Ecto neural progenitor cell (in vitro differentiated cells): ENCODE results near the gene INHBE.
"Not testable (repeated sequence)": the region's sequence is repeated elsewhere in the genome, so short reads cannot be mapped to it uniquely, and the experiment has no call there.

Experiments
- DNase-seq: peaks from one replicate; pipeline ENCODE4 v3.0.0-alpha.2; 2018; ENCODE audit warnings: low spot score

The INHBE gene

DNA sequence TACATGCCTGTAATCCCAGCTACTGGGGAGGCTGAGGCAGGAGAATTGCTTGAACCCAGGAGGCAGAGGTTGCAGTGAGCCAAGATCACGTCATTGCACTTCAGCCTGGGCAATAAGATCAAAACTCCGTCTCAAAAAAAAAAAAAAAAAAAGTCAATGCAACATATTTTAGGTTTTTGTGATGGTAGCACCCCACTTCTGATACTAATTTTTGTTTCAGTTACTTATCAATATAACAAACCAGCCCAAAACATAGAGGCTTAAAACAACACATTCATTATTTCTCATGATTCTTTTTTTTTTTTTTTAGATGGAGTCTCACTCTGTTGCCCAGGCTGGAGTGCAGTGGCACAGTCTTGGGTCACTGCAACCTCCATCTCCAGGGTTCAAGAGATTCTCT, 13.7 kb upstream of the INHBE start:
- not testable (repeated sequence) for DNase-seq

DNA sequence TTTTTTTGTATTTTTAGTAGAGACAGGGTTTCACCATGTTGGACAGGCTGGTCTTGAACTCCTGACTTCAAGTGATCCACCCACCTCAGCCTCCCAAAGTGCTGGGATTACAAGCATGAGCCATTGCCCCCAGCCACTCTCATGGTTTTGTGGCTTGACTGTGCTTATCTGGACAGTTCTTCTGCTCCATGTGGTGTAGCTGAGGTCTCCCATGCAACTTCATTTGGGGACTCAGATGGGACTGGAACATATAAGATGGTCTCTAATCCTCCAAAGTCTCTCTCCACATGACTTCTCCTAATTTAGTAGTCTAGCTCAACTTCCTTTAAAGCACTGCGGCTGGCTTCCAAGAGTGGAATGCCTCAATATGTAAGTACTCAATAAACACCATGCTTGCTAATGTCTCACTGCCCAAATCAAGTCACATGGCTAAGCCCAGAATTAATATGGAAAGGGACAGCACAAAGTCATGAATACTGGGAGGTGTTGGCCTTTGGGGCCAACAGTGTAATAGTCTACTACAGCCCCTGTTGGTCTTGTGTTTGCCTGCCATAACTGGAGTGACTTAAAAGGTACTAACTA, 13.2 kb upstream of the INHBE start:
- no peak for DNase-seq

DNA sequence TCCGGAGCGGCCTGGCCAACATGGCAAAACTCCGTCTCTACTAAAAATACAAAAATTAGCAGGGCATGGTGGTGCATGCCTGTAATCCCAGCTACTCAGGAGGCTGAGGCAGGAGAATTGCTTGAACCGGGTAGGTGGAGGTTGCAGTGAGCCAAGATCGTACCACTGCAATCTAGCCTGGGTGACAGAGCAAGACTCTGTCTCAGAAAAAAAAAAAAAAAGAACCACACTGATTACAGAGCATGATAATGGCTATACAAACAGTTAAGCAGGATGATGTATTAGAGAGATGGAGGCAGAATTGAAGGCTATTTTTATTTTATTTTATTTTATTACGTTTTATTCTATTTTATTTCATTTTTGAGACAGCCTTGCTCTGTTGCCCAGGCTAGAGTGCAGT, 10.8 kb upstream of the INHBE start:
- not testable (repeated sequence) for DNase-seq

DNA sequence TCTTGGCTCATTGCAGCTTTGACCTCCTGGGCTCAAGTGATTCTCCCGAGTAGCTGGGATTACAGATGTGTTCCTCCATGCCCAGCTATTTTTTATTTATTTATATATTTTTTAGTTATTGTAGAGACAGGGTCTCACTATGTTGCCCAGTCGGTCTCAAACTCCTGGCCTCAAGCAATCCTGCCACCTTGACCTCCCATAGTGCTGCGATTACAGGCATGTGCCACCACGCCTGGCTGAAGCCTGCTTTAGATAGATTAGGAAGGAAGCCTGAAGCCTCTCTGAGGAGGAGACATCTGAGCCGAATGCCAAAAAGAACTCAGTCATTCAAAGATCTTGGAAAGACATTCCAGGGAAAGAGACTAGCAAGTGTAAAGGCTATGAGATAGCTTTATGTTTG, 10.4 kb upstream of the INHBE start:
- DNase-seq = no peak

DNA sequence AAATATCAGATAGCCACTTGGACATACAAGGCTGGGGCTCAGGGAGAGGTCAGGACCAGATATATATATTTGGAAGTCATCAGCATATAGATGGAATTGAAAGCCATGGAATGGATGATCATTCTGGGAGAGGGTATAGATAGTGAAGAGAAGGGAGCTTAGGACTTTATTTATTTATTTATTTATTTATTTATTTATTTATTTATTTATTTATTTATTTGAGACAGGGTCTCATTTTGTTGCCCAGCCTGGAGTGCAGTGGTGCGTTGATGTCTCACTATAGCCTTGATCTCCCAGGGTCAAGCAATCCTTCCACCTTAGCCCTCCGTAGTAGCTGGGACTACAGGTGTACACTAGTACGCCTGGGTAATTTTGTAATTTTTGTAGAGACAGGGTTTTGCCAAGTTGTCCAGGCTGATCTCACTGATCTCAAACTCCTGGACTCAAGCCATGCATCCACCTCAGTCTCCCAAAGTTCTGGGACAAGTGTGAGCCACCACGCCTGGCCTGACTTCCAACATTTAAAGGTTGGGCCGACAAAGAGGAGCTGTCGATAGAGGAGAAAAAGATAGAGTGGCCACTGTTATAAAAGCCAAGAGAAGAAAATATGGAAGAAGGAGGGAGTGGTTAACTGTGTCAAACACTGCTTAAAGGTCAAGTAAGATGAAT, 8.7 kb upstream of the INHBE start:
- DNase-seq = no peak

DNA sequence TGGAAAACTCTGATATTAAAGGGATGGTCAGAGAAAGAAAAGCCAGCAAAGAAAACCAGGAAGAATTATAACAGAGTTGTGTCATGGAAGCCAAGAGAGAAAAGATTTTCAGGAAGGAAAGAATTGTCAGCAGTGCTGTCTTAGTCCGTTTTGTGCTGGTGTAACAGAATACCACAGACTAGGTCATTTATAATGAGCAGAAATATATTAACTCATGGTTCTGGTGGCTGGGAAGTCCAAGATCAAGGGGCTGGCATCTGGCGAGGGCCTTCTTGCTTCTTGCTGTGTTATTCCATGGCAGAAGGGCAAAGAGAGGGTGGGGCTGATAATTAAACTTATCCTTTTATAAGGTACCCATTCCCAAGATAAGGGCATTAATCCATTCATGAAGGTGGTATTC, 6.4 kb upstream of the INHBE start:
- DNase-seq = no peak

DNA sequence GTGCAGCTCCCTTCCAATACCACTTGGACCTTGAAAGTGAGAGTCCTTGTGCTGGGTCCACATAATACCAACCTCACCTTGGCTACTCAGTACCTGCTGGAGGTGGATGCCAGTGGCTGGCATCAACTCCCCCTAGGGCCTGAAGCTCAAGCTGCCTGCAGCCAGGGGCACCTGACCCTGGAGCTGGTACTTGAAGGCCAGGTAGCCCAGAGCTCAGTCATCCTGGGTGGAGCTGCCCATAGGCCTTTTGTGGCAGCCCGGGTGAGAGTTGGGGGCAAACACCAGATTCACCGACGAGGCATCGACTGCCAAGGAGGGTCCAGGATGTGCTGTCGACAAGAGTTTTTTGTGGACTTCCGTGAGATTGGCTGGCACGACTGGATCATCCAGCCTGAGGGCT, 5.7 kb upstream of the INHBE start:
- no peak for DNase-seq

DNA sequence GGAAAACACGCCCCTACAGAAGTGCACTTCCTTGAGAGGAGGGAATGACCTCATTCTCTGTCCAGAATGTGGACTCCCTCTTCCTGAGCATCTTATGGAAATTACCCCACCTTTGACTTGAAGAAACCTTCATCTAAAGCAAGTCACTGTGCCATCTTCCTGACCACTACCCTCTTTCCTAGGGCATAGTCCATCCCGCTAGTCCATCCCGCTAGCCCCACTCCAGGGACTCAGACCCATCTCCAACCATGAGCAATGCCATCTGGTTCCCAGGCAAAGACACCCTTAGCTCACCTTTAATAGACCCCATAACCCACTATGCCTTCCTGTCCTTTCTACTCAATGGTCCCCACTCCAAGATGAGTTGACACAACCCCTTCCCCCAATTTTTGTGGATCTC, 5.0 kb upstream of the INHBE start:
- no peak for DNase-seq

DNA sequence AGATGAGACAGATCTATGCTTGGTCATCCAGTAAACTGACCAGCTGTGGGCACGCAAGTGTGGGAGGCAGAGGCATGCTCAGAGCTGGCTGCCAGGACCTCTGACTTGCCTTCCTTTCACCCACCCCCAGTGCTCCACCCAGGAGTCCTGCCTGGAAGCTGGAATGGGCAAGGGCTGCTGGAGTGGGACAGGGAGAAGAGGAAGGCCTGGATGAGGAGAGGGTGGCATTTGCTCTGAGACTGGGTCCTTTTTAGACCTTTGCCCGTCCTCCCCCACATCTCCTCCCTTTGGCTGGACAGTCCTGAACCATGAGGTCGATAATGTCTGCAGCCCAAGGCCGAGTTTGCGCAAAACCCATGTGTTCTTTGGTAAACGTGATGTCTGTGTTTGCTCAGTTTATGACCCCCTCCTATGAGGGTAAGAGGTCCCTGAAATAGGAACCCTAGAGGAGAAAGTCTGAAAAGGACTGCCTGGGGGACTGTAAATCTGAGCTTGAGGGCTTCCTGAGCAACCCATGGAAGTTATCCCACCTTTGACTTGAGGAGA, 3.8 kb upstream of the INHBE start:
- no peak for DNase-seq

DNA sequence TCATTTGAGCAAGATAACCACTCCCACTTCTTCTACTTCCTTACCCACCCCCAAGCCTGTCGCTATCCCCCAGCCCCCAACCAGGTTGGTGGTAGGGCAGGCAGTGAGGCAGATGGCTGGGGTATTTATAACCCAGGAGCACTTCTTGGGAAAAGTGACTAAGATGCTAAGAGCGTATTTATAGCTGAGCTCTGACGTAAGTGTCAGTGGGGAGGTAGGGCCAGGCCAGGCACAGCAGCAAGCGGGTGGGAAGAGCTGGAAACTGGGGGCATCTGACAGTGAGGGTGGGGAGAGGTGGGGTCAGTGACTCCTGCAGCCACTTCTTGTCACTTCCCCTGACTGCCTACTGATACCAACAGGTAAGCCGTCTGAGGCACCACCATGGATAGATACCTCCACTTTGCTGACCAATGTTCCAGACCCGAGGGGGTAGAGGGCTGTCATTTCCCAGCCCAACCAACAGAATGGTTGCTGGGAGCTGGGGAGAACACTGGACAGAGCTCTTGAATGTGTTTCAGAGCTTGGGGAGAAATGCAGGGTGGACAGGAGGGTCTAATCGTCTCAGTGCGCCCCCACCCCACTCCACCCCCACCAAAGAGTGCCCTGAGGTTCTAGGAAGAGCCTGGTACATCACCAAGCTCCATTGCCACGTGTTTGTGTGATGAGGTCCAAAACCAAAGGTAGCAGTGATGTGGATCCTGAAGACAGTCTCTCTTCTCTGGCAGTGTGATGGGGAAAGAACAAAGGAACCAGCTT, 2.7 kb upstream of the INHBE start:
- DNase-seq = no peak

DNA sequence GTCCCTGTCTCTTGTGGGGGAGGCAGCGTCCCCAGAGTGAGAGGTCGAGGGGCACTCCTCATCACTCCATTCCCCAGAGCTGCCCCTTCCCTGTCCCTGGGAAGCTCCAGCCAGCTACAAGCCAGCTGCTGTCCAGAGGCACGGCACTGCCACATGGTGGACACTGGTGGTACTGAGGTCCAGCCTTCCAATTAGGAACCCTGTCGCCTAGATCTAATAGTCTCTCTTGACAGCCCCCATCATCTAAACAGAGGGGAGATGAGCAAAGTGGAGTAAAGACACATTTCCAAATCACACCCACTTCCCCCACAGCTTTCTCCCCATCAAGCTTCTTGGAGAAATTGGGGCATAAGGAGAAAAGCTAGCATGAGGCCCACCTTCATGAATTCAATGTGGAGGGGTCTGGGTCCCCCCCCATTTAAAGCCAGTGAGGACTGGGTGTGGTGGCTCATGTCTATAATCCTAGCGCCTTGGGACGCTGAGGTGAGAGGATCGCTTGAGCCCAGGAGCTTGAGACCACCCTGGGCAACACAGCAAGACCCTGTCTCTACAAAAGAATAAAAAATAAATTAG, 2.1 kb upstream of the INHBE start:
- DNase-seq = peak; percentile 92

DNA sequence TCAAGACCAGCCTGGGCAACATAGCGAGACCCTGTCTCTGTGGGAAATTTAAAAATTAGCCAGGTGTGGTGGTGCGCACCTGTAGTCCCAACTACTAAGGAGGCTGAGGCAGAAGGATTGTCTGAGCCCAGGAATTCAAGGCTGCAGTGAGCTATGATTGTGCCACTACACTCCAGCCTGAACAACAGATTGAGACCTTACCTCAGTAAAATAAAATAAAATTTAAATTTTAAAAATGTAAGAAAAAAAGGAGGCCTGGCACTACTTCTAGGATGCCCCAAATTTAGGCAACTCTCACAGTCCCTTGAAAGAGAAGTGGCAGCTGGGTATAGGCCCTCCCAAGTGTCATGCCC, 918 bp upstream of the INHBE start:
- no peak for DNase-seq

DNA sequence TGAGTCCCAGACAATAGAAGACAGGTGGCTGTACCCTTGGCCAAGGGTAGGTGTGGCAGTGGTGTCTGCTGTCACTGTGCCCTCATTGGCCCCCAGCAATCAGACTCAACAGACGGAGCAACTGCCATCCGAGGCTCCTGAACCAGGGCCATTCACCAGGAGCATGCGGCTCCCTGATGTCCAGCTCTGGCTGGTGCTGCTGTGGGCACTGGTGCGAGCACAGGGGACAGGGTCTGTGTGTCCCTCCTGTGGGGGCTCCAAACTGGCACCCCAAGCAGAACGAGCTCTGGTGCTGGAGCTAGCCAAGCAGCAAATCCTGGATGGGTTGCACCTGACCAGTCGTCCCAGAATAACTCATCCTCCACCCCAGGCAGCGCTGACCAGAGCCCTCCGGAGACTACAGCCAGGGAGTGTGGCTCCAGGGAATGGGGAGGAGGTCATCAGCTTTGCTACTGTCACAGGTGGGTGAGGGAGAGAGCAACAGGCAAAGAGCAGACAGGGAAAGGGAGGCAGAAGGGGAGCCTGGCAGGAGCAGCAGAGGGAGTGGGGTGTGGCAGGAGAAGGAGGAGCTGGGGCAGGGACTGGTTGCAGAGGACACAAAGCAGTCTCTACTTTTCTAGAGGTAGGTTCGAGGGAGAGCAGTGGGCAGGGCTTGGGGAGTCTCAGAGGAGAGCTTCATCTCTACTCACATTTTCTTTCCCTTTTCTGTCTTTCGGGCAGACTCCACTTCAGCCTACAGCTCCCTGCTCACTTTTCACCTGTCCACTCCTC, 452 bp downstream of the INHBE start:
- DNase-seq = no peak

DNA sequence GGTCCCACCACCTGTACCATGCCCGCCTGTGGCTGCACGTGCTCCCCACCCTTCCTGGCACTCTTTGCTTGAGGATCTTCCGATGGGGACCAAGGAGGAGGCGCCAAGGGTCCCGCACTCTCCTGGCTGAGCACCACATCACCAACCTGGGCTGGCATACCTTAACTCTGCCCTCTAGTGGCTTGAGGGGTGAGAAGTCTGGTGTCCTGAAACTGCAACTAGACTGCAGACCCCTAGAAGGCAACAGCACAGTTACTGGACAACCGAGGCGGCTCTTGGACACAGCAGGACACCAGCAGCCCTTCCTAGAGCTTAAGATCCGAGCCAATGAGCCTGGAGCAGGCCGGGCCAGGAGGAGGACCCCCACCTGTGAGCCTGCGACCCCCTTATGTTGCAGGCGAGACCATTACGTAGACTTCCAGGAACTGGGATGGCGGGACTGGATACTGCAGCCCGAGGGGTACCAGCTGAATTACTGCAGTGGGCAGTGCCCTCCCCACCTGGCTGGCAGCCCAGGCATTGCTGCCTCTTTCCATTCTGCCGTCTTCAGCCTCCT, 1.1 kb downstream of the INHBE start:
- DNase-seq = peak; percentile 82

DNA sequence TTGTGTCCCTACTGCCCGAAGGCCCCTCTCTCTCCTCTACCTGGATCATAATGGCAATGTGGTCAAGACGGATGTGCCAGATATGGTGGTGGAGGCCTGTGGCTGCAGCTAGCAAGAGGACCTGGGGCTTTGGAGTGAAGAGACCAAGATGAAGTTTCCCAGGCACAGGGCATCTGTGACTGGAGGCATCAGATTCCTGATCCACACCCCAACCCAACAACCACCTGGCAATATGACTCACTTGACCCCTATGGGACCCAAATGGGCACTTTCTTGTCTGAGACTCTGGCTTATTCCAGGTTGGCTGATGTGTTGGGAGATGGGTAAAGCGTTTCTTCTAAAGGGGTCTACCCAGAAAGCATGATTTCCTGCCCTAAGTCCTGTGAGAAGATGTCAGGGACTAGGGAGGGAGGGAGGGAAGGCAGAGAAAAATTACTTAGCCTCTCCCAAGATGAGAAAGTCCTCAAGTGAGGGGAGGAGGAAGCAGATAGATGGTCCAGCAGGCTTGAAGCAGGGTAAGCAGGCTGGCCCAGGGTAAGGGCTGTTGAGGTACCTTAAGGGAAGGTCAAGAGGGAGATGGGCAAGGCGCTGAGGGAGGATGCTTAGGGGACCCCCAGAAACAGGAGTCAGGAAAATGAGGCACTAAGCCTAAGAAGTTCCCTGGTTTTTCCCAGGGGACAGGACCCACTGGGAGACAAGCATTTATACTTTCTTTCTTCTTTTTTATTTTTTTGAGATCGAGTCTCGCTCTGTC, 1.8 kb downstream of the INHBE start:
- DNase-seq = no peak

DNA sequence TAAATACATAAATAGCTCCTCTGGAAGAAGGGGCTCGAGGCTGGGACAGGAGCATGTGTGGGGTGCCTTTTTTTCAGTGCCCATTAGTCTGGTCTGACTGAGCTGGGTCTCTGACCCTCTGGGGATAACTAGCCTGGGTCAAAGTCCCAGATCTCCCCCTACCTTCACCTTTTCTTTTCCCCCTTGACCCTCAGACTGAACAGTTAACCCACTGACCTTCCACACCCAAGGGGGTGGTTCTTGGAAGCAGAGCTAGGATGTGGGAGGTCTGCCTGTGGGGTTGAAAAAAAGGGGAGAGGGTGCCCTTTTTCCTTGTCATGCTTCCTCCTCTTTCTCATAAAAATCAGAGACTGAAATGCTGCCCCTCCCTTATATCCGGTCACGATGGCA, 3.6 kb downstream of the INHBE start:
- no peak for DNase-seq

DNA sequence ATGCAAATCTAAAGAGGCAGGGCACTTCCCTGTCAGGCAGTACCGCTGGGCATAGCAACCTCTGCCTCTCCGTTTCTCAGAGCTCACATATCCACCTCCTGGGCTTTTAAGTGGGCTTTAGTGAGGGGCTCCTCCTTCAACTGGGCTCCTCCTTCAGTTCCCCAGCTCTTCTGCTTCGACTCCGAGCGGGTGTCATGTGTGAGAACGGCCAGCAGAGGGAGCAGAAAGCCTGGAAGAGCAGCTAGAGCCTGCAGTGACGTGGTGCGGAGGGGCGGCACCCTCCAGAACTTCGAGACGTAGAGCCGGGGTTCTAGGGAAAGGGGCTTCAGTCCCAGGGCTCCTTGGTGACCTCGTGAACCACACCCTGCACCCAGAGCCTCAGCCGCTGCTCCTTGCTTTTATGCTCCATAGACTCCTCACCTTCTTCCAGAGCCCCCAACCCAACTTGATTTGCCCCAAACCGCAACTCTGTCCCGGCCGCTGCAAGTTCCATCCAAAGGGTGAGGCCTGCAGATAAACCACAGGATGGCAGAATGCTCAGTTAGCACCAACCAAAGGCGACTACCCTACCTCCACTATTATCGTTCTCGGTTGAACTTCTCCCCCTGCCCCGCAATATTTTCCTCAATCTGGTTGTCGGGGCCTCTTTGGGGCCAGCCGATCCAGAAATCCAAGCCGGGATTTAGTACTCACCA, 4.1 kb downstream of the INHBE start:
- DNase-seq = peak; percentile 97

DNA sequence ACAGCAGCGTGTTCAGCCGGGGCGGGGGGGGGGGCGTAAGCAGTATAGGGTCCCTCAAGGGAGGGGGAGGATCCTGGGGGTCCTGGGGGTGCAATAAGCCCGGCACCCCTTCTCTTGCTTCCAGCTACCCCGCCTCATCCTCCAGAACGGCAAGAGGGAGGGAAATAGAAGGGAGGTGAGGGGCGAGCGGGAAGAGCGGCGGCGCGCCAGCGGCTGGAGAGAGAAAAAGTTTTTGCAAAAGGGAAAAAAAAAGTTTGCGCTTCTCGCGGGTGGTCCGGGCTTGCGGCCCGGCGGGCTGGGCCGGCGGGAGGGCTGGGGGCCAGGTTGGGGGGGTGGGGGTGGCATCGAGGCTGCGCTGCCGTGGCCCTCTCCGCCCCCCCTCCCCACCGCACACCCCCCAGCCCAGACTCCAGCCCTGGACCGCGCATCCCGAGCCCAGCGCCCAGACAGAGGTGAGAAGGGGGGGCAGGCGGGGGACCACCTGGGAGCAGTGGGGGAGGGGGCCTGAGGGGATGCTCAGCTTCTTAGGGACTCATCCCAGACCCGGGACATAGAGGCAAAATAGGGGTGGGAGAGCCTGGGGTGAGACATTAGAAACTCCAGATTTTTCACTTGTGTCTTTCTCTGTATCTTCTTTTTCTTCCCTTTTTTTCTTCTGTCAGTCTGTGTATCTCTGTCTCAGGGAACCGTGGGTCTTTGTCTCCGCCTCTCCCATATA, 4.8 kb downstream of the INHBE start, which contains the start of gene GLI1:
Gene GLI1 (plus strand): TSS at position 36 of the 718 bp plus-strand sequence. CDS start 3,907 bp downstream, outside the sequence.
- DNase-seq = peak; percentile 84

DNA sequence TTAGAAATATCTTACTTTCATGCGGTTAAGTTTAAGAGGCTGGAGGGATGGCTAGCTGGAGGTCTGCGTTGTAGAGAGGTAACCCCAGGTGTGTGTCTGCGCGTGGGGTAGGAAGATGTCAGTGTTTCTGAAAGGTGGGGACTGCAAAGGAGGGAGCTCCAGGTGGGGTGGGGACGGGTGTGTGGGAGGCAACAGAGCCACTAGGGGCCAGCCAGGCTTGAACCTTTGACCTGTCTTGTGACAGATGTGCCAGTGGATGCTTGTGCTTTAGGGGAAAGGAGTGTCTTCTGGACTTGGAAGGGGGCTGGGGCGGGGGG, 5.3 kb downstream of the INHBE start:
- no peak for DNase-seq

DNA sequence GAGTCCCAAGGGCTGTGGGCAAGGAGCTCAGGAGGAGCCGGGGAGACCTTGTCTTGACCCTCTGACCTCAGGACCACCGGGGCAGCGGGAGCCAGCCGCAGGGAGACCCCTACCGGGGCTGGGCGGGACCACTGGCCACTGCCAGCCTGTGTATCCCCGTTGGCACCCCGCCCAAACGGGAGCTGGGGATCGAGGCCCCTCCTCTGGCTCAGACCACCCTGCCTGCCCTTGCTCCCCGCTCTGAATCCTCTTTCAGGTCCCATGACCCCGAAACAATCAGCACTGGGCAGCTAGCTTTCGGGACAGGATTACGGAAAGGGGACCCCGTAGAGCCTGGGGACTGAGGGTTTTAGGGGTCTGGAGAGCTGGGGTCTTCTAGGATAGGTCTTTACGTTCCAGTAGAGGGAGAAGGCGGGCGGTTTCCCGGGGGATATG, 5.8 kb downstream of the INHBE start:
- DNase-seq = peak; percentile 94
